HG02763 (cell line): ENCODE results near the gene INPP4A.

Experiments
- ATAC-seq: cut with Tn5 transposase; IDR thresholded peaks from one replicate; pipeline ENCODE4 v1.9.1; 2021; ENCODE audit warnings: mild to moderate bottlenecking, moderate library complexity; ENCODE audit not compliant: unreplicated experiment

INPP4A gene

GRCh38 chr2:98537390-98538126 is 92.9 kb downstream of the INPP4A start:
- no peak for ATAC-seq

- no peak for ATAC-seq
Observed at GRCh38 chr2:98538280-98539041, 93.8 kb downstream of the INPP4A start.

GRCh38 chr2:98539056-98539735 is 94.5 kb downstream of the INPP4A start:
- no peak for ATAC-seq

DNA sequence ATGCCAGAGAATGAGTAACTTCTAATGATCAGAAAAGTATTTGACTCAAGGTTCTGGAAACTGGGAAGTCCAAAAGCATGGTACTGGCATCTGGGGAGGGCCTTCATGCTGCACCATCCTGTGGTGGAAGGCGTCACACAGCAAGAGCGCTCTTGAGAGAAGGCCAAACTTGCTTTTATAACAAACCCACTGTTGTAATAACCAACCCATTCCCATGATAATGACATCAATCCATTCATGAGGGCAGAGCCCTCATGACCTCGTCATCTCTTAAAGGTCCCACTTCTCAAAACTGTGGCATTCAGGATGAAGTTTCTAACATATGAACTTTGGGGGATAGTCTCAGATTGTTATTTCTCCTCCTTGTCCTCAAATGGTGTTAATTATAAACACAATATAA is 95.9 kb downstream of the INPP4A start:
- ATAC-seq = no peak

GRCh38 chr2:98541489-98541888 is 96.8 kb downstream of the INPP4A start:
- no peak for ATAC-seq

DNA sequence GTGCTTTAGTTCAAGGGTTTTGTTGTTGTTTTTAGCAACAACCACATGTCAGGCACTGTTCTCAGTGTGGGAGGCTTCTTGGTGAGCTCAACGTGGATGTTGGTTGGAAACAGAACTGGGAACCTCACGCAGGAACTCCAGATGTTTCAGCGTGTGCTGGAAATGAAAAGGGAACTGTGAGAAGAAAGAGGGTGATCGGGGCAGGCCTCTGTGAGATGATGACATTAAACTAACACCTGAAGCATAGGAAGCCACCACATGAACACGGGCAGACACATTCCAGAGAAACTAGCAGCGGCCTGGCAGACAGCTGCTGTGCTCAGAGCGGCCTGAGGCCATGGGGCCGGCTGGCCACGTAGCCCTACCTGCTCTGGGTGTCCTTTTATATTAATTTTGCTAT is 97.2 kb downstream of the INPP4A start:
- ATAC-seq = no peak

GRCh38 chr2:98543214-98543613 is 98.6 kb downstream of the INPP4A start:
- no peak for ATAC-seq

GRCh38 chr2:98543842-98544241 is 99.2 kb downstream of the INPP4A start:
- ATAC-seq = no peak

GRCh38 chr2:98545591-98545990 is 100.9 kb downstream of the INPP4A start:
- ATAC-seq = no peak

DNA sequence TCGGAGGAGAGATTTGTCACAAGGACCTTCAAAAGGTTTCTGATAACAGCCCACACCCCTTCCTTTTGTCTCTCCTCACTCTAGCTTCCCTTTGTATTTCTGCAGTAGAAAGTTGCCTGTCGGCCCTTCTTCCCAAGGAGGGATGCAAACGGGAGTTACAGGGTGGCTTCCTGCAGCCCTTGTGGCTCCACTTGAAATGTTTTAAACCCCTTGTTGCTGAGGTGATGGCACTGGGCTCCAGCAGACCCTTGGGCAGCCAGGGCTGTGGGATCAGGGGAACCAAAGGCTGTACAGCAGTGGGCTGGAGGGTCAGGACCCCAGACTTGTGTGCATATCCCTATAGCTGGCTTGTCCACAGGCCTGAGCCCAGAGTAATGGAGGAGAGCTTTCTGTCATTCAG is 101.5 kb downstream of the INPP4A start:
- no peak for ATAC-seq

DNA sequence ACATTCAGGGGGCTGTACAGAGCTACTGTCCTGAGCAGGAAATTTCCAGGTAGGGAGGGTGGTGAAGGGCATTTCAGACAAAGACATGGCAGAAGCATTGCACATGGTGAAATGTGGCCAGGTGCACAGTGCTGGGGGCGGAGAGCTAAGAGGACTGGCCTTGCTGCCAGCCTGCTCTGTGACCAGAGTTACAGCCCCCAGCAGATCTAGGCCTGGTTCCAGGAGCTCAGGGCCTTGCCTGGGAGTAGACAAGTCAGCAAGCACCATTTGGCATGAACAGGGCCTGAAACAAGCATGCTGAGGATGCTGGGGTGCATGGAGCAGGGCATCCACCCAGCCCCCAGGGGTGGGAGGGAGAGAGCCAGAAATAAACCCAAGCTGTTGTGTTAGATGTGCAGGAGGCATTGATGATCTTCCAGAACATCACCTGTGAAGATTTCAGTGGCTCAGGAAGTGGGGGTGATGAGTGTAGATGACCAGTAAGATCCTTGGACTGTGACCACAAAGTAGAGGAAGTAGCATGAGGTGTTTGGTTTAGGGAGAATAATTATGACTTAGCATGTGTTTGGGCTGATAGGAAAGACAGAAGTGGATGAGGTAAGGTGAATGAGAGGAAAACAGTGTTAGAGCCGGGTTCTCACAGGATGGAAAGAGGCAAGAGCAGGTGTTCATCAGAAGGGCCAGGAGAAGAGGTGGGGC is 102.6 kb downstream of the INPP4A start:
- no peak for ATAC-seq

GRCh38 chr2:98548920-98549818 is 104.5 kb downstream of the INPP4A start:
- ATAC-seq = peak; percentile 43

DNA sequence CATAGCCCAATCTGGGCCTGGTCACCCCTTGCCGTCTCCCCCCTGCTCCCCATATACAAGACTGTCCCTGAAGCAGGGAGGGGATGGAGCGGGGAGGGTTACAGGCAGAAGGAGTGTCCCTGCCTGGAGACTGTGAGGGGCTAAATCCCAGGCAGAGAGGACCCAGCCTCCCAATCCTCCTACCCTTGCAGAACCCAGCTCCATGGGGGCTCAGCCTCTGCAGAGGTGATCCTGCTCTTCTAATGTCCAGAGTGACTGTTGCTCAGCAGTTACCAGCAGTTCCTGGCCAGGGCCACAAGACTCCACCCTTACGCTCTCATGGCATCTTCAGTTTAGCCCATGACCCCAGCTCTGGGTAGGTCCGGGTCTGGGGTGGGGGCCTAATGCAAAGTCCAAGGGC is 105.5 kb downstream of the INPP4A start:
- no peak for ATAC-seq

GRCh38 chr2:98551316-98551715 is 106.7 kb downstream of the INPP4A start:
- no peak for ATAC-seq

GRCh38 chr2:98552499-98553179 is 108.0 kb downstream of the INPP4A start:
- ATAC-seq = no peak

- no peak for ATAC-seq
Observed at GRCh38 chr2:98554116-98554861, 109.6 kb downstream of the INPP4A start.

GRCh38 chr2:98555696-98556095 is 111.0 kb downstream of the INPP4A start:
- no peak for ATAC-seq

- ATAC-seq = no peak
Observed at GRCh38 chr2:98556344-98557033, 111.8 kb downstream of the INPP4A start.
